ENCODE data around the gene INTS7.
"Not testable (repeated sequence)": the region's sequence is repeated elsewhere in the genome, so short reads cannot be mapped to it uniquely, and the experiment has no call there.

INTS7 gene

GRCh38 chr1:211973541-211973940, 61.8 kb downstream of the INTS7 start:
- no peak for DNase-seq

- DNase-seq, result no peak
Observed at GRCh38 chr1:211968200-211968834, 67.0 kb downstream of the INTS7 start.

- DNase-seq, result no peak
Observed at GRCh38 chr1:211967704-211968103, 67.7 kb downstream of the INTS7 start.

- DNase-seq, result no peak
Observed at GRCh38 chr1:211965108-211965805, 70.1 kb downstream of the INTS7 start.

- no peak for DNase-seq
Observed at GRCh38 chr1:211959680-211960079, 75.7 kb downstream of the INTS7 start.

- DNase-seq, result no peak
Observed at GRCh38 chr1:211959221-211959620, 76.1 kb downstream of the INTS7 start.

GRCh38 chr1:211954028-211954427, 81.3 kb downstream of the INTS7 start:
- not testable (repeated sequence) for DNase-seq

GRCh38 chr1:211953543-211953942, 81.8 kb downstream of the INTS7 start:
- not testable (repeated sequence) for DNase-seq

- DNase-seq, result no peak
Observed at GRCh38 chr1:211952299-211952698, 83.1 kb downstream of the INTS7 start.

GRCh38 chr1:211951856-211952255, 83.5 kb downstream of the INTS7 start:
- DNase-seq, result no peak

GRCh38 chr1:211948377-211948776, 87.0 kb downstream of the INTS7 start:
- no peak for DNase-seq

- DNase-seq, result no peak
Observed at GRCh38 chr1:211947396-211948295, 87.7 kb downstream of the INTS7 start.

- no peak for DNase-seq
Observed at GRCh38 chr1:211944733-211945500, 90.4 kb downstream of the INTS7 start.

GRCh38 chr1:211942583-211942982, 92.8 kb downstream of the INTS7 start:
- no peak for DNase-seq

GRCh38 chr1:211939876-211940468, 95.4 kb downstream of the INTS7 start:
- DNase-seq, result no peak

GRCh38 chr1:211938561-211938997, 96.8 kb downstream of the INTS7 start:
- DNase-seq, result no peak

GRCh38 chr1:211937422-211937821, 97.9 kb downstream of the INTS7 start:
- not testable (repeated sequence) for DNase-seq

GRCh38 chr1:211935448-211935970, 99.8 kb downstream of the INTS7 start:
- DNase-seq, result no peak

- no peak for DNase-seq
Observed at GRCh38 chr1:211933946-211934714, 101.2 kb downstream of the INTS7 start.

- DNase-seq, result no peak
Observed at GRCh38 chr1:211932933-211933254, 102.5 kb downstream of the INTS7 start.

- no peak for DNase-seq
Observed at GRCh38 chr1:211932231-211932932, 103.0 kb downstream of the INTS7 start.

Measured in activated CD8-positive, alpha-beta memory T cell treated with anti-CD3 and anti-CD28 coated beads, Interleukin-2, amount 50 U/mL, for 4 hours (primary cell).